Ovary (tissue), 3 donors: Measurements from ENCODE around the gene SEMA4D.

Experiments
- POLR2A ChIP-seq: fragments of 450-650 bp; IDR thresholded peaks from one replicate; pipeline ENCODE4 v1.6.1; 2017; ENCODE audit warnings: antibody characterized with exemption, mild to moderate bottlenecking, moderate library complexity
- TF ChIP-seq, protein P1 (sequence below), 3 donors: fragments of 450-650 bp in 2 of 3; fragments of 200-600 bp in 1 of 3; IDR thresholded peaks; one replicate each; pipeline versions ENCODE4 v1.5.1 to v1.8.0; 2016 to 2022; ENCODE audit warnings: antibody characterized with exemption in 3 of 3, mild to moderate bottlenecking in 1 of 3
- donor health status: DM: no; HTN: no; CAD: no.

- TF ChIP-seq, protein P1, sequence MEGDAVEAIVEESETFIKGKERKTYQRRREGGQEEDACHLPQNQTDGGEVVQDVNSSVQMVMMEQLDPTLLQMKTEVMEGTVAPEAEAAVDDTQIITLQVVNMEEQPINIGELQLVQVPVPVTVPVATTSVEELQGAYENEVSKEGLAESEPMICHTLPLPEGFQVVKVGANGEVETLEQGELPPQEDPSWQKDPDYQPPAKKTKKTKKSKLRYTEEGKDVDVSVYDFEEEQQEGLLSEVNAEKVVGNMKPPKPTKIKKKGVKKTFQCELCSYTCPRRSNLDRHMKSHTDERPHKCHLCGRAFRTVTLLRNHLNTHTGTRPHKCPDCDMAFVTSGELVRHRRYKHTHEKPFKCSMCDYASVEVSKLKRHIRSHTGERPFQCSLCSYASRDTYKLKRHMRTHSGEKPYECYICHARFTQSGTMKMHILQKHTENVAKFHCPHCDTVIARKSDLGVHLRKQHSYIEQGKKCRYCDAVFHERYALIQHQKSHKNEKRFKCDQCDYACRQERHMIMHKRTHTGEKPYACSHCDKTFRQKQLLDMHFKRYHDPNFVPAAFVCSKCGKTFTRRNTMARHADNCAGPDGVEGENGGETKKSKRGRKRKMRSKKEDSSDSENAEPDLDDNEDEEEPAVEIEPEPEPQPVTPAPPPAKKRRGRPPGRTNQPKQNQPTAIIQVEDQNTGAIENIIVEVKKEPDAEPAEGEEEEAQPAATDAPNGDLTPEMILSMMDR (IDR thresholded peaks at IDR 0.05) = no peak
- no peak for TF ChIP-seq POLR2A
Measured at GRCh38 chr9:89412541-89412940, 85.4 kb downstream of the SEMA4D start.
